Keratinocyte (primary cell): Measurements from ENCODE around the gene GM2A. TPM values are rescaled to one million over a fixed set of nuclear protein-coding genes. Genes with fewer than 3 reads are reported as not detected.

Source experiments
- DNase-seq: peaks from one replicate; pipeline ENCODE4 v3.0.0-alpha.2; 2011; ENCODE audit warnings: low read depth, missing footprints, low spot score
- FAIRE-seq: peaks from 2 replicates; lab custom pipeline; 2011; peaks lifted over from hg19 to GRCh38; lab: Jason Lieb, UNC
- H2AFZ ChIP-seq: 2 replicates; pipeline ENCODE4 v1.6.0; 2012; ENCODE audit warnings: low read length, control low read depth, inconsistent platforms; ENCODE audit not compliant: control insufficient read depth
- H3K27ac ChIP-seq: 2 replicates; pipeline ENCODE4 v1.5.1; 2011; ENCODE audit warnings: low read length; ENCODE audit not compliant: control insufficient read depth, insufficient read depth
- H3K27me3 ChIP-seq: 3 replicates; pipeline ENCODE4 v1.6.0; 2011; ENCODE audit warnings: low read length; ENCODE audit not compliant: control insufficient read depth, insufficient read depth; ENCODE audit errors: extremely low read depth
- H3K36me3 ChIP-seq, 2 experiments: 2 replicates in 1 of 2; 3 replicates in 1 of 2; pipeline ENCODE4 v1.5.1; 2011; ENCODE audit warnings: low read length in 2 of 2, mild to moderate bottlenecking in 1 of 2; ENCODE audit not compliant: control insufficient read depth in 2 of 2, insufficient read depth in 2 of 2; ENCODE audit errors: extremely low read depth in 1 of 2
- H3K4me1 ChIP-seq: 3 replicates; pipeline ENCODE4 v1.5.1; 2011; ENCODE audit warnings: low read length; ENCODE audit not compliant: control insufficient read depth, insufficient read depth; ENCODE audit errors: extremely low read depth
- H3K4me2 ChIP-seq: 3 replicates; pipeline ENCODE4 v1.6.0; 2011; ENCODE audit warnings: low read depth, low read length; ENCODE audit not compliant: control insufficient read depth, insufficient read depth; ENCODE audit errors: extremely low read depth
- H3K4me3 ChIP-seq, 3 experiments: fragments of 200-600 bp in 1 of 3; sonication (generic) in 1 of 3; 2 replicates in 2 of 3; 3 replicates in 1 of 3; pipeline ENCODE4 v1.5.1; 2011 to 2016; ENCODE audit warnings: low read length in 3 of 3, mild to moderate bottlenecking in 3 of 3, control low read depth in 2 of 3, inconsistent platforms in 1 of 3, low read depth in 1 of 3, mixed read lengths in 1 of 3, mixed run types in 1 of 3, moderate library complexity in 1 of 3; ENCODE audit not compliant: control insufficient read depth in 2 of 3, insufficient read depth in 2 of 3; ENCODE audit errors: extremely low read depth in 1 of 3
- H3K79me2 ChIP-seq: 2 replicates; pipeline ENCODE4 v1.6.0; 2012; ENCODE audit warnings: low read length; ENCODE audit not compliant: control insufficient read depth, insufficient read depth
- H3K9ac ChIP-seq: 3 replicates; pipeline ENCODE4 v1.6.0; 2011; ENCODE audit warnings: low read length; ENCODE audit not compliant: control insufficient read depth, insufficient read depth; ENCODE audit errors: extremely low read depth
- H3K9me1 ChIP-seq: 3 replicates; pipeline ENCODE4 v1.6.0; 2011; ENCODE audit warnings: low read length; ENCODE audit not compliant: control insufficient read depth, insufficient read depth; ENCODE audit errors: extremely low read depth
- H3K9me3 ChIP-seq: 2 replicates; pipeline ENCODE4 v1.5.1; 2012; ENCODE audit warnings: low read depth, low read length; ENCODE audit not compliant: control insufficient read depth
- H4K20me1 ChIP-seq: 3 replicates; pipeline ENCODE4 v1.6.0; 2011; ENCODE audit warnings: low read length; ENCODE audit not compliant: control insufficient read depth, insufficient read depth; ENCODE audit errors: extremely low read depth
- CTCF ChIP-seq, 3 experiments: IDR thresholded peaks in 1 of 3; conservative IDR thresholded peaks in 1 of 3; optimal IDR thresholded peaks in 1 of 3; 2 replicates in 2 of 3; 3 replicates in 1 of 3; pipeline versions ENCODE3 to v1.5.1; 2011; ENCODE audit warnings: low read length in 3 of 3, mild to moderate bottlenecking in 3 of 3, moderate library complexity in 2 of 3, control low read depth in 1 of 3, inconsistent platforms in 1 of 3; ENCODE audit not compliant: insufficient read depth in 2 of 3; ENCODE audit errors: extremely low read depth in 1 of 3
- EZH2 ChIP-seq: IDR thresholded peaks from one replicate; pipeline ENCODE4 v1.6.1; 2012; ENCODE audit warnings: inconsistent platforms, mild to moderate bottlenecking, low read length, moderate library complexity
- dilution Hi-C: fragments of 300-500 bp; cut with MboI; formaldehyde crosslinking; loops from one replicate; pipeline ENCODE4 v1.7.0; 2020; ENCODE audit warnings: low sequenced_read_pairs; ENCODE audit not compliant: extremely low pct_ligation_motif_present
- polyA plus RNA-seq, 5 experiments: library from polyadenylated mRNA; depleted of rRNA in 3 of 5; stranded (reverse) in 3 of 5; stranded (forward) in 1 of 5; unstranded in 1 of 5; fragments of >200 nt; gene quantifications; 1 replicate in 1 of 5; 2 replicates in 3 of 5; 3 replicates in 1 of 5; pipeline versions ENCODE4 v1.2.1 to v1.2.3, GENCODE V29; 2011 to 2012; ENCODE audit warnings: missing spikeins in 2 of 5, low read depth in 1 of 5, low replicate concordance in 1 of 5

Gene GM2A
- polyA plus RNA-seq, 1 donor (not counting 4 experiments of a cell fraction or from before 2014, with no cell fraction given) = 117 TPM

GRCh38 chr5:151244206-151244605 lies 8.8 kb upstream of the GM2A start:
- FAIRE-seq = no peak
- H3K4me3 ChIP-seq = no peak overlapping the region
- H3K27me3 ChIP-seq = no peaks in the 10 kb centered on the region
- TF ChIP-seq EZH2 (no peak), CTCF (optimal IDR thresholded peaks at IDR 0.05 in 1 of 3, IDR thresholded peaks at IDR 0.05 in 1 of 3, conservative IDR thresholded peaks at IDR 0.05 in 1 of 3; ENCODE audit: extremely low read depth in 1 of 3, insufficient read depth in 2 of 3, low read length in 3 of 3) (no peak)
- H3K27ac ChIP-seq = no peak overlapping the region
- dilution Hi-C loops = no loop called here
- H2AFZ ChIP-seq = no peak overlapping the region
- no peaks in the 10 kb centered on the region for H3K36me3 ChIP-seq
- no peaks in the 10 kb centered on the region for H4K20me1 ChIP-seq
- no peaks in the 10 kb centered on the region for H3K9me1 ChIP-seq
- no peak for DNase-seq
- H3K9me3 ChIP-seq = no peaks in the 10 kb centered on the region
- H3K4me1 ChIP-seq = no peaks in the 10 kb centered on the region
- no peak overlapping the region for H3K4me2 ChIP-seq
- no peaks in the 10 kb centered on the region for H3K79me2 ChIP-seq
- no peak overlapping the region for H3K9ac ChIP-seq

- Histone ChIP-seq H3K9me3 (no peaks in the 10 kb centered on the region), H3K4me2 (no peak overlapping the region), H3K9ac (no peak overlapping the region), H3K4me1 (no peaks in the 10 kb centered on the region), H3K27ac (no peak overlapping the region), H3K79me2 (no peaks in the 10 kb centered on the region), H3K9me1 (no peaks in the 10 kb centered on the region), H3K27me3 (no peaks in the 10 kb centered on the region), H4K20me1 (no peaks in the 10 kb centered on the region), H3K36me3 (no peaks in the 10 kb centered on the region), H3K4me3 (no peak overlapping the region), H2AFZ (no peak overlapping the region)
- DNase-seq (no peak), FAIRE-seq (no peak)
- no peak for TF ChIP-seq EZH2
- TF ChIP-seq CTCF (optimal IDR thresholded peaks at IDR 0.05 in 1 of 3, IDR thresholded peaks at IDR 0.05 in 1 of 3, conservative IDR thresholded peaks at IDR 0.05 in 1 of 3; ENCODE audit: extremely low read depth in 1 of 3, insufficient read depth in 2 of 3, low read length in 3 of 3) = no peak
- dilution Hi-C loops = no loop called here
Measured at GRCh38 chr5:151245680-151246219, 7.2 kb upstream of the GM2A start.
